OCI-LY1 (cell line): ENCODE results near the gene TMPO.
"Not testable (repeated sequence)": the region's sequence is repeated elsewhere in the genome, so short reads cannot be mapped to it uniquely, and the experiment has no call there.

Experiments used
- CTCF ChIP-seq: fragments of 200-600 bp; sonication (generic), shearing (Covaris generic); IDR thresholded peaks from 2 replicates; pipeline ENCODE4 v1.5.1; 2017; ENCODE audit warnings: mild to moderate bottlenecking, antibody characterized with exemption, low read length, moderate library complexity, mixed read lengths
- EZH2 ChIP-seq: fragments of 200-600 bp; sonication (generic), shearing (Covaris generic); IDR thresholded peaks from 2 replicates; pipeline ENCODE4 v1.8.0; 2017; ENCODE audit warnings: borderline replicate concordance, mixed run types, mild to moderate bottlenecking, antibody characterized with exemption, low read length, moderate library complexity, mixed read lengths

- not testable (repeated sequence) for TF ChIP-seq CTCF, EZH2
These were observed 61.4 kb downstream of the TMPO start for GRCh38 chr12:98576795-98577194.
